ENCODE data around the gene ZEB2.
"Not testable (repeated sequence)": the region's sequence is repeated elsewhere in the genome, so short reads cannot be mapped to it uniquely, and the experiment has no call there.

Gene ZEB2

DNA sequence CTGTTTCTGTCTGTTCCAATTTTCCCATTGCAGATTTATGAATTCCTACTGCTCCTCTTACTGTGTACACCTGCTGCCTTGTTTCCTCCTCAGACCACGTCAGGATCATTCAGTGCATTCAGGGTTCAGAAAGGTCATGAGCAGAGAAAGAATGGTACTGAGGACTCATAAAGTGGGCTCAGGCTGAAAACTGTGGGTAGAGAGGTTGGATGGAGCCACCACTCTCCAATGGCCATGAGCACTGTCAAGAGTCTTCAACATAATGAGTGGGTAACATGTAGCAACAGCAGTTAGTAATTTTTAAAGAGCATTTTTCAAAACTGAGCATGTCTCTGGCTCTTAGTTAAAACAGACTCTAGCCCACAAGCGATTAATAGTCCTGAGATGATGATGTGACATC, 138.2 kb downstream of the ZEB2 start:
- no peak for DNase-seq (ENCODE audit: low spot score)

DNA sequence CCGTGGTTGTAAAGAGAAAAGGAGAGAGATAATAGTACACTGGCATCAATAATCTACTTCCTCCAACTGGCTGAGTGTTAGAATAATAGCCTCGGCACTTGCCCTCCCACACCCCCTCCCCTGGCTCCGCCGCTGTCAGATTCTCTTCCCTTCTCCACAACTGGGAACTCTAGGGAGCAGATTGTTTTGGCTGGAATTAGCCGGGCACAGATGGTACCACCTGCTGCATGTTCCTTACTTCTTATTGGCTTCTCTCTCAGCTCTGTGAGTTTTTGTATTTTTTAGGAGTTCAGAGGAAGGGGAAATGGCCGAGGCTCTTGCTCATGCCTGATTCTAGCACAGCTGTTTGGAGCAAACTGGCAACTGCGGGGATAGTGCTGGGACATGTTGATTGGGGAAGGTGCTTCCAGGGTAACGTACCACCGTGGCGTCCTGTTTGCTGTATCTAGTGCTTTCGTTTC, 140.0 kb downstream of the ZEB2 start:
- no peak for DNase-seq (ENCODE audit: low spot score)

DNA sequence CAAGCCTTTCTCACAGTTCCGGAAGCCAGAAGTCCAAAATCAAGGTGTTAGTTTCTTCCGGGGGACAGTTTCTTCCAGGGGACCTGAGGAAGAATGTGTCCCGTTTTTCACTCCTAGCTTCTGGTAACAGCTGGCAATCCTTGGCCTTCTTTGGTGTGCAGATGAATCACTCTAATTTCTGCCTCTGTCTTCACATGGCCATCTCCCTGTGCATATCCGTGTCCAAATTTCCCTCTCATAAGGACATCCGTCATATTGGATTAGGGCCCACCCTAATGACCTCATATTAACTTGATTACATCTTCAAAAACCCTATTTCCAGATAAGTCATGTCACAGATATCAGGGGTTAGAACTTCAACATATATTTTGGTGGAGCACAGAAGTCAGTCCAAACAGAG, 141.4 kb downstream of the ZEB2 start:
- DNase-seq (ENCODE audit: low spot score) = no peak

DNA sequence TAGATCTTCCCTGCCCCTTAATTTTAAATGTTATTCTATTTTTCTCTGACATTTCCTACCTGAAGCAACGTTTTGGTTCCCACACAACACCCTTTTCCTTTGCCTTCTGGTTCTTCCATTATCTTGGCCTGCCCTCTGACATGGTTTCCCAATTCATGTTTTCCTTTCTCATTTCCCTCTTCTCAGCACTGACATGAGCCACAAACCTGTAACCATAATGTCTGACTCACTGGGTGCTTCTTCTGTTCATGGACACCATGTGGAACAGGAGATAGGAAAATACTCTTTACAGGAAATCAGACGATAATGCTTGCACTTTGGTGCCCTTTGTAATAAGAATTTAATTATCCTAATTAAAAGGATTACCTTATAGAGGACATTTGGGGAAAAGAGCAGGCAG, 142.0 kb downstream of the ZEB2 start:
- DNase-seq (ENCODE audit: low spot score) = no peak

DNA sequence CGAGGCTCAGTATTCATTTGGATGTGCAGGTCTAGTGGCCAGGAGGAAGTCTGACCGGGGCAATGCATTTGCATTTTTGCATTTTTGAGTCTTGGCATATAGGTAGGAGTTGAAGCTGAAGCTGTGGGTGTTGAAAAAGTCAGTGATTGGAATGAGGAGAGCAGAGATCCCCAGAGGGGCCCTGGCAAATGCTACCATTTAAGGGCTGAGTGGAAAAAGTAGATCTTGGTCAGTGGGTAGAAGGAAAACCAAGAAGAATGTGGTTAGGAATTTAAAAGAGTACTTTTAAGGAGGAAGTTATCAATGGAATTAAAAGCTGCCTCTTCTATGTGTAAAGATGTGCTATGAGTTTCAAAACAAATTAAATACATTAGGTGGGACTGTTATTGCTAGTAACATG, 143.0 kb downstream of the ZEB2 start:
- no peak for DNase-seq (ENCODE audit: low spot score)

DNA sequence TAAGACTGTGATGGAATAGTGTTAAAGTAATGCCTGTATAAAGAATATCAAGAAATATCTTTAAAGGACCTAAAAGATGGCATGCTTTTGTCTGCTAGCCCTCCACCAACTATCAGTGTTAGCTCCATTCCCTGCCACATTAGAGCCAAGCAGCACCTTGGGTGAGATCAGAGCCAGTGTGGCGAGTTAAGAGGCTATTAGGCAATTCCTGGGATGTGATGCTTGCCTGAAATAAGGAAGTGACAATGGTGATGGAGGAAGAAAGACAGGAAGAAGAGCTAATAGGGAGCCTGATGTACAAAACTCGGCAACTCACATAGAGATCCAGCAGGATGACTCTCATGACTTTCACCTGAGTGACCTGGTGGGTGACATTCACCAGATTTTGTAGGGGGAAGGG, 143.5 kb downstream of the ZEB2 start:
- no peak for DNase-seq (ENCODE audit: low spot score)

DNA sequence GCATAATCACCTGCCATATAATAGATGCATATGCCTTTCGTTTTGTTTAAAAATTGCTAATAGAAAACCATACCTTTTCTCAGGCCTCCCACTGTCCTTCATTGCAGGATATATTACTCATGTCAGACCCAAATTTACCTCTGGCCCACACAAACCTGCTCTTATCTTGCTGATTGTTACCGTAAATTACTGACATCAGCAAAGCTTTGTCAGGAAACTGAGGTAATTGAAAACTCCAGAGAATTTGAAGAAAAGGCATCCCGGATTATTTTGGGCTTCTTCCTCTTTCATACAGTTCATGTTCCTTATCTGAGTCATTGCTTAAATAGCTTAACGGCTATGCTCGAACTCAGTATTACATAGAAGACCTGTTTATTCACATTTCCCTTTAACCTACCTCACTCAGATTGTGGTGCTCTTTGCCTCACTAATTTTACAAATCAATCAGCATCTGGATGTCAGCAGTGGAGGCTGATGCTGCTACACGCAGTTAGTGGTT, 145.7 kb downstream of the ZEB2 start:
- no peak for DNase-seq (ENCODE audit: low spot score)

DNA sequence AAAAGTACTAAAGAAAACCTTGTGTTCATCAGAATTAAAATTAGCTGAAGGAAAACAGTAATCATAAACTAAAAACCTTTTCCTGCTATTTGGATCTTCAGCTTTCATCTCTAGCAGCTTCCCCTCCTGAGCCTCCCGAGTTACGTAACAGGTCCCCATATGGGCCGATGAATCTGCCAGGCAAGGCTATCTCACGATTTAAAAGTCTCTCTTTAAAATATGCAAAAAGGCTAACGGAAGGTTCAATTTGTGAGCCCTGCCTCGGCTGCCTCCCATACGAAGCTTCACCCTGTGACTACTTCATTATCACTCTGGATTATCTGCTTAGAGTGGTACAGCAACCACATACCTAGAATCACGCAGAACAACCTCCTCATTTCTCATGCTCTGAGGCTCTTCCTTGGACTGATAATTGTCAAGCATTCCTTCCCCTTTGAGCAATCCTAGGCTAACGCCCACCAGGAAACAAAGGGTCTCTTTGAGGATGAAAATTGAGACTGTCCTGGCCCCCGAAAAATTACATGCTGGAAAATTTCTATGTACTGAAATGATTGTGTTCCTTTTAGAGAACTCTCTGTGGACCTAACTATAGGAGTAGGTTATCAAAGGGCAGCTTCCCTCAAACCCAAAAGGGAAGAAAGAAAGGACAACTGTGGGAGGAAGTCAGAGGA, 147.4 kb downstream of the ZEB2 start:
- peak; percentile 63 for DNase-seq (ENCODE audit: low spot score)

DNA sequence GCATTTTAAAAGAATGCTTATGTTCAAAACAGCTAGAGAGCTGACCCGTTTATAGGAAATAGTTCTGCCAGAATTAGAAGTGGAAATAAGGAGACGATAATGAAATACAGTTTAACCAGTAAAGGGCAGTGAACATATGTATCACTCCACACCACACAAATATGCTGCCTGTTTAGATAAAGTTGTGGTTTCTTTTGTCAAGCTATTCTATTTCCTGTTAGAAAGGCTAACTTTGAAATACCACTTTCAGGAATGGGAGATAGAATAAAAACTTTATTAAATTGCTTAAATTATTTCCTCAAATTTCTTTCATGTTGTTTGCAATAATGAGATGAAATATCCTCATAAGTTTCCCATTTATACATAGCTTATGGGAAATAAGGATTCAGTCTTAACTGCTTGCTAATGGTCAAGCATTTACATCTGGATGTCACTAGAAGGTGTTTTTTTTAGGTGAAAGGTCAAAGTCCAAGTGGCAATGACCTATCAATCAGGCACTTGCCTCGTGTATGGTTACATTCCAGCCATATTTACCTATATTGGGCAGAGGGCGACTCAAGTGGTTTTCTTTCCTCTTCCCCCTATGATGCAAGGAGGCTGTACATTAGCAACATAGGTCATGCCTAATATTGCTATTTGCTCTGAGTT, 148.9 kb downstream of the ZEB2 start:
- DNase-seq (ENCODE audit: low spot score) = peak; percentile 26

DNA sequence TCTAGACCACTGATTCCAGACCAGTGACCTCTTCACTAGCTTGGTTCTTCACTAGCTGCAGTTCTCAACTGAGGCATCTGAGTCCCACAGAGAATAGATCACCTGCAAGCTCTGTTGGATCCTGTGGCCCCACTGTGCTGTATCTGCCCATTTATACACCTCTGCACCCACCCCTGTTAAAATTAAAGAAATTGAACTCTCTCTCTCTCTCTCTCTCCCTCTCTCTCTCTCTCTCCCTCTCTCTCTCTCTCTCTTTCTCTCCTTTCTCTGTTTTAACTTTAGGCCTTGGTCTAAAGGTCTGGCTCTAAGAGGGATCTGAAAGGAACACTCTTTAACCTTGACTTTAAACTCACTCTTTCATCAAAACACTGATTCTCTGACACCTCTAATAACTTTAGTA, 150.5 kb downstream of the ZEB2 start:
- no peak for DNase-seq (ENCODE audit: low spot score)

DNA sequence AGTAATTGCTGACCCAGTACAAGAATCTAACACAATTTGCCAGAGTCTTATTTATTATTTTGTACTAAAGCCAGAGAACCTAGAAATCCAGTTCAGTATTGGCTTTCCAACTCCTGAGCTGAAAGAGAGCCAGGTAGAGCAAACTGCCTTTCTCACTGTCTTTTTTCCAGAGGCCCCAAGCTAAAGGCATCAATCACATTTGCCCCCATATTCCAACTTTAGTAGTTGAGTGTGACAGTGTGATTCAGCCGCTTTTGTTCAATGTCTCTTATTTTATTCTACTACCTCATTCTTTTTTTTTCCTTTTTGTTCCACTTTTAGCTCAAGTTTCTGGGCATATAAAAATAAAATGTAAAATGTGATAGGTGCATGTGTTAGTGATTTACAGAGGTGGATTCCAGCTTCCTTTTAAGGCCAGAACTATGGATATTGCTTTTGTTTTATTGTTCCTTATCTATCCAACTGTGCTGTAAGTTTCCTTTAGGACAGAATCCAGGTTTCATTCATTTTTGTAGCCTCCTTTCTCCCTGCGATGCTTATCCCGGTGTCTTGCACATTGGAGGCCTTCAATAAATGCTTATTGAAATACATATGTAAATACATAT, 153.0 kb downstream of the ZEB2 start:
- DNase-seq (ENCODE audit: low spot score) = no peak

DNA sequence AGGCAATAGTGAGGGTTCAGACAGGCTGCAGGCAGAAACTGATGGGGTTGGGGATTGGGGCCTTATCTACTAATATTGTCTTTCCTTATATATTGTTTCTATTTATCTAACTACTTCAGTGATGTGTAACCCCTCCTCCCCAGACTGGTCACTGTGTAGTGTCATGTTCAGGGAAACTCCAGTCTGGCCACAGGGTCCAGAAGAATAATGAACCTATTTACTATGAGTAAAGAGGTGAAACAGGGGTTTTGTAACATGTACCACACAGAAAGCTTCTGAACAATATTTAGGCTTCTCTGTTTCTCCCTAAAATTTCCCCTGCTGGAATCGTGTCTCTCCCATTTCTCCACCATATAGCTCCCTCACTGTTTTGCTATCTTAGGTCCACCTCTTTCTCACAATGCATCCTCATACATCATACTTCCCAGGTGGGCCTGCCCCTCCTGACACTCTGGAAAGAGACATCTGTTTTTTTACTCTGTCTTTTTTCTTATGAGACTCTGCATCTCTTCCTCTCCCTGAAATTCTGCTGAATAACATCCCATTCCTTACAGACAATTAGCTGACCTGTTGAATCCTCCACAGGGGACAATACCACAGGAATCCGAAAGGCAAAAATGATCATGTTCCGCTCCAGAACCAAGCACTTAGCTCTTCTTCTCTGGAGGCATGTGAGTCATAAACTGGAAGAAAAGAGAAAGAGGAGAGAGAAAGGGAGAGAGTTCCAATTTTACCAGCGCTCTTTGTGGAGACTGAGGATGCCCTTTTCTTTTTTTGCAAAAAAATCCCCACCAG, 154.8 kb downstream of the ZEB2 start:
- DNase-seq (ENCODE audit: low spot score) = no peak

DNA sequence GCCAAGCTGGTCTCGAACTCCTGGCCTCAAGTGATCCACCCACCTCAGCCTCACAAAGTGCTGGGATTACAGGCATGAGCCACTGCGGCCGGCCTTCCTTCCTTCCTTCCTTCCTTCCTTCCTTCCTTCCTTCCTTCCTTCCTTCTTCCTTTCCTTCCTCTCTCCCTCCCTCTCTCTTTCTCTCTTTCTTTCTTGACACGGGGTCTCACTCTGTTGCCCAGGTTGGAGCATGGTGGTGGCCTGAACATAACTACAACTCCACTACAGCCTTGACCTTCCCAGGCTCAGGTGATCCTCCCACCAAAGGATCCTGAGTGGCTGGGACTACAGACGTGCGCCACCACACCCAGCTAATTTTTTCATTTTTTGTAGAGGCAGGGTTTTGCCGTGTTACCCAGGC, 155.7 kb downstream of the ZEB2 start:
- not testable (repeated sequence) for DNase-seq (ENCODE audit: low spot score)

DNA sequence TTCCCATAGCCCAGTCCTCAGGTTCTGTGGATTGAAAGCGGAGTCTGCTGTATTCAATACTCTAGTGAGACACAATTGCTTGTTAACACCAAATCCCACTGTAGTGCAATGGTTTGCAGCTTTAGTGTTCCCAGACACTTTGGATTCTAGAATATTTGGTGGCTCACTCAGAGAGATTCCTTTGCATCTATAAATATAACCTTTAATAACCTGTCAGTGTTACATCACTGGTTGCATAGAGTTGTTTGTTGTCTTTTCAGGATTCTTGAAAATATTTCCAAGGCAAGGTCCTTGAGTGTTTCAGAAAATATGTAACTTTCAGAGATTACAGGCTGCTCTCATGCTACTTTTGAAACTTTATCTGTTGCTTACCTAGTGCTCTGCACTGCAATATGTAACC, 157.5 kb downstream of the ZEB2 start:
- DNase-seq (ENCODE audit: low spot score) = no peak

DNA sequence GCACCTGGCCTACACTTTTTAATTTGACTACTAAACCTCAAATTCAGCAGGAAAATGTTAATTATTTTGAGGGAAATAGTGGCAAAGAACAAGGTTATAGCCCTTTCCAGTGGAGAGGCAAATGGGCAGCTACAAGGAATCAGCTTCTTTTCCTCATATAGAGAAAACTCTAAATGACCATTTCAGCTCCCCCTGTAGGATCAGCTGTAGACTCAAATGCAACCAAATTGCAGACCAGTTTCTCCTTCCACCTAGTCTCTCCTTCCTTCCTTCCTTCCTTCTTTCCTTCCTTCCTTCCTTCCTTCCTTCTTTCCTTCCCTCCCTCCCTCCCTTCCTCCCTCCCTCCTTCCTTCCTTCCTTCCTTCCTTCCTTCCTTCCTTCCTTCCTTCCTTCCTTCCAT, 158.2 kb downstream of the ZEB2 start:
- DNase-seq (ENCODE audit: low spot score) = no peak

DNA sequence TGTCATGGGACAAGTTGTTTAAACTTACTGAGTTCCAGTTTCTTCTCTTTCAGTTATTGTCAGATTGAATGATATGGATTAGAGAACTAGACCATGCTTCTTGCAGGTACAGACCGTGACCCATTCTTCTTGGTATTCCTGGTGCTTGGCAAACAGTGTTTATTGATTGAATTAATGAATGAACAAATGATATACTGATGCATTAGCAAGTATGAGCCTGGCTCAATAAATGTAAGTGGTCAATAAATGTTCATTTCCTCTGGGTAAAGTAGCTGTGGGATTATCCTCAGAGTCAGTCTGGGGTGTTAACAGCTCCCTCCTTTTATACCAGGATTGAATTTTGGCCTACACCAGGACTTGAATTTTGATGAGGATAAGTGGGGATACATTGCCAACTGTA, 160.2 kb downstream of the ZEB2 start:
- DNase-seq (ENCODE audit: low spot score) = no peak

DNA sequence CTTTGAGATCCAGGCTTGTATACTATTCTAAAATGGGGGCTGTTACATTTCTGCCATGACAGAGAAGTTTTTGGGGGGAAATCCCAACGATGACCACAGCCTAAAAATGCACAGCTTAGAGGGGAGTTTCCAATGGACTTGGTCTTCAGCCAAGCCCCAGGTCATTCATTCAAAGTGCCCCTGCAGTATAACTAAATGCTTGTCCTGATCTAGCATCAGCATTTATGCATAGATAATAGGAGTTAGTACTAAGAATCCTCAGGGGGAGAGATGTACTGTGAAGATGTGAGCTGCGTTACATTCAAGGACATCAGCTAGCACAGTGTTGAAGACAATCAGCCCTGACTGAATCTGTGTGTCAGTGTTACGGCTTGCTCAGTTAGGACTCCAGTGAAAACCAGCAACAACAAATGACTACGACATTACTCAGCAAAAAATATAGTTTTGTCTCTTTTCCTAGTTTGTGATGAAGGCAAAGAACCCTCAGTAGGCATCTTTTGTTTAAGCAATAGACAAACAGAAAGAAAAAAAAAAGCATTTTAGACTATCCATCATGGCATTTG, 160.9 kb downstream of the ZEB2 start:
- no peak for DNase-seq (ENCODE audit: low spot score)

DNA sequence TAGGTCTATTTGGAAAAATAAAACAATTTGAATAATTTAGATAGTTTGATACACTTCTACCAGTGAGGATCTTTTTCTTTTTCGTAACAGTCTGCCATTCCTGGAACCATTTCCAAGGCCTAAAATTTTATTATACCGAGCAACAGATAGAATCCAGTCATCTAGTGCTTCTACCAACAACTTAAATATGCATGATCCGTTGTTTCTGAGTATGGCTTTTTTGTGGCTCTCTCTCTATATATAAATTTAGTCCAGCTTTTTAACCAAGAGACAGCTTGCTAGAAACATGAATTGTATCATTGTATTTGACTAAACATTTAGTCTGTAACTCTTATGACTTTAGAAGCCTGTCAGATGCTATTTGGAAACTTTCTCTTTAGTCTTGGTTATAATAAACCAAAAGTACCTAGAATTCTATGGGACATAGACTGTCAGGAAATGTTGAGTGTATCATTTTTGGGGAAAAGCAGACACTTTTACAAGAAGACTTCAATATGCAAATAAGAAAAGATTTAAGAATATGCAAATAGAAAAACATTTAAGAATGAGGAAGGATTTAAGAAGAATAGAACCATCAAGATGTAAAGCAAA, 161.4 kb downstream of the ZEB2 start:
- no peak for DNase-seq (ENCODE audit: low spot score)

DNA sequence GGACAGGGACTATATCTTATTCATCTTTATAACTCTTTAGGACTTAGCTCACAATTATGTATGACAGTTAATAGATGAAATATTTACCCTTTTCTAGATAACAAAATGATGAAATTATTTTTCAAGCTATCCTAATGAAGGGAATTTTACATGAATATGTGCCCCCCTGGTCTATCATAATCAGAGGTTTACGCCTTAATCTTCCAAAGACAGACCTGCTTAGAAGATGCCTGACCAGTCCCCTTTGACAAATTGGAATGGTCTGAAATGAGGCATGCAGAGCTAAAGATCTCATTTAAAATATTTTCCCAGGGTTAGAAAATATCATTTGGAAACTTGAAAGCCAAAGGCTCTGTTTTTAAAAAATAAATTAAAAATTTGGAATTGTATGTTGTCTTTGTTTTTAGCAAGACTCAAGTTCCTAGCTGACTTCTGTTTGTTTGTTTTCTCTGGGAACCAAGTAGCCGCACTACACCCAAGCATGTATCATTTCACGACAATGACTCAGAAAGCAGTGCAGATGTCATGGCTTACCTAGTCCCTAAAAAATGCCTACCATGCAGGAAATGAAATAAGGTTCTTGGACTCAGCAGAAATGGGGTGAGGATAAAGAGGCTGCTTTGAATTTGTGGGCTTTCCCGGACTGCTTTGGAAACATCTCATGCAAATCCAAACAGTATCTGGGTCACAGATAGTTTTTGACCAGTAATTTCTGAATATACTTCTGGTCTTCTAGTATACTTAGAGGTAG, 162.1 kb downstream of the ZEB2 start:
- no peak for DNase-seq (ENCODE audit: low spot score)

DNA sequence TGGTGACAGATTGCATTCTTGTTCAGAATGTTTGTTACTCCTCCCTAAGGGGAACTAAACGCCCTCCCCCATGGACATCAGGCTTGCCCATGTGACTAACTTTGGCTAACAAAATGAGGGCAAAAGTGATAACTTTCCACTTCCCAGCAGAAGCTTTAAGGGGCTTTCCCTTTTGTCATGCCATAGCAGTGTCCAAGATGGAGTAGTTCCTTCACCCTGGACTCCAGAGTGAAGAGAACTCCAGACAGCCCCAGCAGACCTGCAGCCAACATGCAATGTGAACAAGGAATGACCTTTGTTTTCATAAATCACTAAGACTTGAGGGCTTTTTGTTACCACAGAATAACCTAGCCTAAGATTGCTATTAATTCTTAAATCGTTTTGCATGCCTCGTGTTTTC, 163.5 kb downstream of the ZEB2 start:
- DNase-seq (ENCODE audit: low spot score) = no peak

DNA sequence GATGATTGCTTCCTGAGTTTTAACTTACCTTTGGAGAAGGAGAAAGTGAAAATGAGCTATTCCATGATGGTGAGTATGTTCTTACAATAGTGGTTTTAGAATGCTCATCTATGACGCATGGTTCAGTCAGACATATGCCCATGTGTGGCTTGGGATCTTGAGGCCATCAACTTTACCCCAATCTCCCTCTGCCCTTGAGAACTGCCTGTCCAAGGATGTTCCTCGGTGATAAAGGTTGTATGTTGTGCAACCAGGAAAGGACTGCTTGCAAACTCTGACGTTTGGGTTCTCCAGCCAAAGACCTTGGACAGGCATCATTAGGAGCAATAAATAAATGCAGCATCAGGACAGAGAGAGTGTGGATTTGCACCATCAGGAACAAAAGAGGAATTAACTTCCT, 165.0 kb downstream of the ZEB2 start:
- DNase-seq (ENCODE audit: low spot score) = no peak

Measured in hematopoietic multipotent progenitor cell treated with erythropoietin and hydrocortisone succinate and interleukin-3 and kit ligand, for 17 days (in vitro differentiated cells).